ENCODE results near the gene KLF11.

DNA sequence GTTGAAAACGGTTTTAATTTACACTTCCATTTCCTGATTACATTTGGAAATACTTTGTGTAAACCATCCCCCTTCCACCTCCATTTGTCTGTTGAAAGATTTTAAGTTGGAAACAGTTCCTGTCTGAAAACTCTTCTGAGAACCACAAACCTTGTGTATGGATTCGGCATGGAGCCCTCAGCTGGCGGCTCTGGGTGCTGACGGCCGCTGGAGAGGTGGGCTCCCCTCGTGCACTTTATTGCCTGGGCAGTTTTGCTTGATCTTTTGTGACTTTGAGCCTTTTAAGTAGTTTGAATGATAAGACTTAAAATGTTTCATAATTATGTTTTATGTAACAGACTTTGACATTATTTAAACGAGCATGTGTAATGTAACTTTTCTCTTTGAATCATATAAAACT, 11.1 kb downstream of the KLF11 start:
- TF ChIP-seq POLR2A (IDR thresholded peaks at IDR 0.05; ENCODE audit: low read depth, low read length) (no peak), POLR2AphosphoS5 (IDR thresholded peaks at IDR 0.05; ENCODE audit: low read depth, low read length) (no peak), TAF1 (IDR thresholded peaks at IDR 0.05; ENCODE audit: borderline replicate concordance, low read depth, low read length) (no peak)
